SK-N-SH (cell line): ENCODE results near the gene ST8SIA6. TPM values are rescaled to one million over a fixed set of nuclear protein-coding genes. Genes with fewer than 3 reads are reported as not detected.

Experiments
- CTCF ChIA-PET: fragments of 300-600, 350-600 bp; formaldehyde crosslinking; extraction: SDS; loops from one replicate; lab custom pipeline; 2021; lab: Yijun Ruan, JAX
- POLR2A ChIA-PET: fragments of 350-600 bp; sonication (Branson Sonifier 250); formaldehyde crosslinking; extraction: SDS; loops from one replicate; lab custom pipeline; 2020; ENCODE audit warnings: antibody characterized with exemption, inconsistent platforms; lab: Yijun Ruan, JAX
- DNase-seq: peaks from one replicate; pipeline ENCODE4 v3.0.0; 2012
- H2AFZ ChIP-seq: fragments of 200-600 bp; sonication (generic); 2 replicates; pipeline ENCODE4 v1.8.1; 2016; ENCODE audit warnings: antibody characterized with exemption, mild to moderate bottlenecking, low read depth
- H3F3A ChIP-seq: fragments of 200-600 bp; sonication (generic); replicated peaks from 2 replicates; pipeline ENCODE3; 2016; ENCODE audit warnings: antibody characterized with exemption, mild to moderate bottlenecking; ENCODE audit not compliant: insufficient read depth
- H3K27ac ChIP-seq, 2 experiments: fragments of 200-500 bp in 1 of 2; fragments of 200-600 bp in 1 of 2; sonication (Bioruptor generic) in 1 of 2; sonication (generic), shearing (Covaris generic) in 1 of 2; 2 replicates each; pipeline versions ENCODE4 v1.5.1 to v1.6.1; 2014 to 2016; ENCODE audit warnings: low read depth in 2 of 2, inconsistent platforms in 1 of 2, low read length in 1 of 2, mild to moderate bottlenecking in 1 of 2, mixed read lengths in 1 of 2
- H3K27me3 ChIP-seq: fragments of 200-600 bp; sonication (generic), shearing (Covaris generic); 2 replicates; pipeline ENCODE4 v1.6.1; 2016; ENCODE audit warnings: mixed run types; ENCODE audit not compliant: insufficient read depth
- H3K36me3 ChIP-seq, 2 experiments: fragments of 200-500 bp in 1 of 2; fragments of 200-600 bp in 1 of 2; sonication (Bioruptor generic) in 1 of 2; sonication (generic) in 1 of 2; replicated peaks in 1 of 2; 2 replicates each; pipeline versions ENCODE3 to v1.5.1; 2014 to 2016; ENCODE audit warnings: low read length in 1 of 2, mild to moderate bottlenecking in 1 of 2; ENCODE audit not compliant: insufficient read depth in 2 of 2, control insufficient read depth in 1 of 2
- H3K4me1 ChIP-seq, 2 experiments: fragments of 200-500 bp in 1 of 2; fragments of 200-600 bp in 1 of 2; sonication (Bioruptor generic) in 1 of 2; sonication (generic), shearing (Covaris generic) in 1 of 2; 2 replicates each; pipeline versions ENCODE4 v1.5.1 to v1.6.1; 2014 to 2016; ENCODE audit warnings: low read depth in 1 of 2, low read length in 1 of 2, mixed run types in 1 of 2; ENCODE audit not compliant: insufficient read depth in 2 of 2, control insufficient read depth in 1 of 2
- H3K4me2 ChIP-seq: fragments of 200-600 bp; sonication (generic), shearing (Covaris generic); 2 replicates; pipeline ENCODE4 v1.6.1; 2017; ENCODE audit warnings: mixed run types
- H3K4me3 ChIP-seq, 2 experiments: fragments of 200-500 bp in 1 of 2; fragments of 200-600 bp in 1 of 2; sonication (Bioruptor generic) in 1 of 2; sonication (generic), shearing (Covaris generic) in 1 of 2; 2 replicates each; pipeline versions ENCODE4 v1.5.1 to v1.8.1; 2014 to 2016; ENCODE audit warnings: low read depth in 2 of 2, inconsistent platforms in 1 of 2, low read length in 1 of 2, mild to moderate bottlenecking in 1 of 2, mixed read lengths in 1 of 2, moderate library complexity in 1 of 2
- H3K79me2 ChIP-seq: fragments of 200-600 bp; sonication (generic); 2 replicates; pipeline ENCODE4 v1.8.1; 2017; ENCODE audit warnings: mild to moderate bottlenecking; ENCODE audit not compliant: insufficient read depth
- H3K9ac ChIP-seq: fragments of 200-600 bp; sonication (generic); 2 replicates; pipeline ENCODE4 v1.6.1; 2017; ENCODE audit warnings: mixed run types
- H3K9me2 ChIP-seq: fragments of 200-600 bp; sonication (generic); 2 replicates; pipeline ENCODE4 v1.6.1; 2017; ENCODE audit warnings: mixed run types
- H3K9me3 ChIP-seq: fragments of 200-600 bp; sonication (generic); 2 replicates; pipeline ENCODE4 v1.6.1; 2017; ENCODE audit warnings: mixed run types, mild to moderate bottlenecking, moderate library complexity
- H4K20me1 ChIP-seq: fragments of 200-600 bp; sonication (generic); 2 replicates; pipeline ENCODE4 v1.6.1; 2017; ENCODE audit warnings: mild to moderate bottlenecking, mixed run types; ENCODE audit not compliant: insufficient read depth
- CHD2 ChIP-seq: fragments of 150-350 bp; IDR thresholded peaks from 2 replicates; pipeline ENCODE4 v1.6.1; 2018; ENCODE audit warnings: low read length; ENCODE audit not compliant: partially characterized antibody
- ELF1 ChIP-seq: IDR thresholded peaks from 2 replicates; pipeline ENCODE4 v1.4.0; 2012
- EZH2phosphoT487 ChIP-seq: fragments of 200-600 bp; sonication (generic); IDR thresholded peaks from 2 replicates; pipeline ENCODE4 v1.6.1; 2017; ENCODE audit warnings: low read depth, mixed run types, mild to moderate bottlenecking, antibody characterized with exemption, moderate library complexity, borderline replicate concordance
- FOSL2 ChIP-seq: IDR thresholded peaks from 2 replicates; pipeline ENCODE4 v1.4.0; 2012; ENCODE audit warnings: low read depth, mild to moderate bottlenecking, moderate library complexity, borderline replicate concordance
- FOXJ3 ChIP-seq: sonication (generic); formaldehyde crosslinking; IDR thresholded peaks from 2 replicates; pipeline ENCODE4 v1.5.1; 2020; ENCODE audit warnings: mild to moderate bottlenecking, missing genetic modification reagents
- GABPA ChIP-seq: IDR thresholded peaks from 2 replicates; pipeline ENCODE4 v1.4.0; 2012; ENCODE audit warnings: low read depth, mild to moderate bottlenecking
- JUND ChIP-seq: IDR thresholded peaks from 2 replicates; pipeline ENCODE4 v1.4.0; 2012
- NFIC ChIP-seq: IDR thresholded peaks from 2 replicates; pipeline ENCODE4 v1.4.0; 2012; ENCODE audit warnings: borderline replicate concordance
- NRF1 ChIP-seq: IDR thresholded peaks from 2 replicates; pipeline ENCODE4 v1.6.1; 2012; ENCODE audit warnings: low read depth, mild to moderate bottlenecking, low read length
- TAF1 ChIP-seq: IDR thresholded peaks from 2 replicates; pipeline ENCODE4 v1.6.1; 2012; ENCODE audit warnings: low read depth, mild to moderate bottlenecking, low read length, moderate library complexity, borderline replicate concordance
- TCF12 ChIP-seq: IDR thresholded peaks from 2 replicates; pipeline ENCODE4 v1.4.0; 2012
- USF1 ChIP-seq: IDR thresholded peaks from 2 replicates; pipeline ENCODE4 v1.4.0; 2012; ENCODE audit warnings: low read depth, borderline replicate concordance
- USF2 ChIP-seq: fragments of 150-350 bp; IDR thresholded peaks from 2 replicates; pipeline ENCODE4 v1.6.1; 2017; ENCODE audit warnings: antibody characterized with exemption, low read length, low read depth, borderline replicate concordance
- WGBS: methylation state at CpG from one replicate; pipeline ENCODE4 v1.1.6; 2017; ENCODE audit warnings: low lambda C conversion rate; 5-methylcytosine and 5-hydroxymethylcytosine counted together
- polyA plus RNA-seq, 3 experiments: library from polyadenylated mRNA; depleted of rRNA; stranded (reverse); fragments of >200 nt; gene quantifications; 2 replicates each; pipeline ENCODE4 v1.2.3, GENCODE V29; 2012
- TF ChIP-seq, protein P1 (sequence below): fragments of 200-600 bp; sonication (generic); IDR thresholded peaks from 2 replicates; pipeline ENCODE4 v1.6.1; 2017; ENCODE audit warnings: antibody characterized with exemption, mild to moderate bottlenecking, moderate library complexity
- TF ChIP-seq, protein P2 (sequence below): IDR thresholded peaks from 2 replicates; pipeline ENCODE4 v1.4.0; 2012; ENCODE audit warnings: low read depth

ST8SIA6 gene
- polyA plus RNA-seq, 1 of the 3 experiments (the other 2 are of a cell fraction), result 0.03 TPM

DNA sequence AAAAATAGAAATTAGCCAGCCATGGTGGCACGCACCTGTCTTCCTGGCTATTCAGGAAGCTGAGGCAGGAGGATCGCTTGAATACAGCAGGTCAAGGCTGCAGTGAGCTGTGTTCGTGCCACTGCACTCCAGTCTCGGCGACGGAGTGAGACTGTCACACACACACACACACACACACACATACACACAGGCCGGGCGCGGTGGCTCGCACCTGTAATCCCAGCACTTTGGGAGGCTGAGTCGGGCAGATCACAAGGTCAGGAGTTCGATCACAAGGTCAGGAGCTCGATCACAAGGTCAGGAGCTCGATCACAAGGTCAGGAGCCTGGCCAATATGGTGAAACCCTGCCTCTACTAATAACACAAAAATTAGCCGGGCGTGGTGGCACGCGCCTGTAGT, 68.4 kb downstream of the ST8SIA6 start:
- peaks cover 0 to 5% of the 10 kb centered on the region in 2 experiments; a peak in 1 of 4 replicates for H3K4me1 ChIP-seq
- no peak for TF ChIP-seq TAF1
- no peak for TF ChIP-seq EZH2phosphoT487
- no peak for TF ChIP-seq TCF12
- no peak for TF ChIP-seq USF1
- no peak for TF ChIP-seq ELF1
- no peak for TF ChIP-seq FOSL2
- TF ChIP-seq JUND, result no peak
- no peak for TF ChIP-seq NRF1
- TF ChIP-seq, protein P1, sequence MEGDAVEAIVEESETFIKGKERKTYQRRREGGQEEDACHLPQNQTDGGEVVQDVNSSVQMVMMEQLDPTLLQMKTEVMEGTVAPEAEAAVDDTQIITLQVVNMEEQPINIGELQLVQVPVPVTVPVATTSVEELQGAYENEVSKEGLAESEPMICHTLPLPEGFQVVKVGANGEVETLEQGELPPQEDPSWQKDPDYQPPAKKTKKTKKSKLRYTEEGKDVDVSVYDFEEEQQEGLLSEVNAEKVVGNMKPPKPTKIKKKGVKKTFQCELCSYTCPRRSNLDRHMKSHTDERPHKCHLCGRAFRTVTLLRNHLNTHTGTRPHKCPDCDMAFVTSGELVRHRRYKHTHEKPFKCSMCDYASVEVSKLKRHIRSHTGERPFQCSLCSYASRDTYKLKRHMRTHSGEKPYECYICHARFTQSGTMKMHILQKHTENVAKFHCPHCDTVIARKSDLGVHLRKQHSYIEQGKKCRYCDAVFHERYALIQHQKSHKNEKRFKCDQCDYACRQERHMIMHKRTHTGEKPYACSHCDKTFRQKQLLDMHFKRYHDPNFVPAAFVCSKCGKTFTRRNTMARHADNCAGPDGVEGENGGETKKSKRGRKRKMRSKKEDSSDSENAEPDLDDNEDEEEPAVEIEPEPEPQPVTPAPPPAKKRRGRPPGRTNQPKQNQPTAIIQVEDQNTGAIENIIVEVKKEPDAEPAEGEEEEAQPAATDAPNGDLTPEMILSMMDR, result no peak
- TF ChIP-seq, protein P2, sequence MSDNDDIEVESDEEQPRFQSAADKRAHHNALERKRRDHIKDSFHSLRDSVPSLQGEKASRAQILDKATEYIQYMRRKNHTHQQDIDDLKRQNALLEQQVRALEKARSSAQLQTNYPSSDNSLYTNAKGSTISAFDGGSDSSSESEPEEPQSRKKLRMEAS, result no peak
- TF ChIP-seq GABPA, result no peak
- TF ChIP-seq, all 33 proteins: peak for 0
- ChIA-PET POLR2A (no interaction called here), CTCF (interaction anchor here (1.8 to 2.3 kb wide), 2 partner anchors 10 kb away, joined by 8 to 9 read pairs; no protein-coding TSS in a partner anchor)
- Histone ChIP-seq H4K20me1 (no peaks in the 10 kb centered on the region), H3K9me2 (no peaks in the 10 kb centered on the region), H3K27ac (no peak overlapping the region), H3K36me3 (no peaks in the 10 kb centered on the region), H3K4me2 (no peak overlapping the region), H3K9ac (no peak overlapping the region), H3K79me2 (no peaks in the 10 kb centered on the region), H3F3A (no peaks in the 10 kb centered on the region), H3K27me3 (no peaks in the 10 kb centered on the region), H3K4me3 (no peak overlapping the region), H3K9me3 (no peaks in the 10 kb centered on the region), H2AFZ (no peak overlapping the region)
- WGBS, result 88% methylated on average over 15 of the region's 18 CpGs
- DNase-seq, result no peak

DNA sequence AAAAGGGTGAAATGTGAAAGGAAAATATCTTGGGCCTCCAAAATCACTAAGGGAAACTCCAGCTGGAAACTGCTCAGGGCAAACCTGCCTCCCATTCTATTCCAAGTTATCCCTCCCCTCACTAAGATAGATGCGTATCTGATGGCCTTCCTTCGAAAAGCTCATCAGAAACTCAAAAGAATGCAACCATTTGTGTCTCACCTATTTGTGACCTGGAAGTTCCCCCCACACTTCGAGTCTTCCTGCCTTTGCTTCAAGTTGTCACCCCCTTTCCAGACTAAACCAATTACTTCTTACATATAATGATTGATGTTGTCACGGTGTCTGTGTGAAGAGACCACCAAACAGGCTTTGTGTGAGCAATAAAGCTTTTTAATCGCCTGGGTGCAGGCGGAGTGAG, 69.3 kb downstream of the ST8SIA6 start:
- ChIA-PET POLR2A (no interaction called here), CTCF (interaction anchor here (1.1 to 1.8 kb wide), 2 partner anchors 9 to 12 kb away, joined by 3 to 9 read pairs; no protein-coding TSS in a partner anchor)
- no peak for TF ChIP-seq NFIC
- no peak for TF ChIP-seq USF2
- TF ChIP-seq CHD2, result no peak
- TF ChIP-seq, protein P2, result no peak
- no peak for TF ChIP-seq FOXJ3 (CRISPR knock-in tag)

More for the DNA sequence above, 69.3 kb downstream of the ST8SIA6 start:
- no peaks in the 10 kb centered on the region for H3K9me2 ChIP-seq
- H2AFZ ChIP-seq, result no peak overlapping the region
- H3K4me3 ChIP-seq, result no peak overlapping the region
- no peaks in the 10 kb centered on the region for H3F3A ChIP-seq
- no peaks in the 10 kb centered on the region for H3K9me3 ChIP-seq
- no peaks in the 10 kb centered on the region for H3K27me3 ChIP-seq
- H3K79me2 ChIP-seq, result no peaks in the 10 kb centered on the region
- H3K27ac ChIP-seq, result no peak overlapping the region
- WGBS, result 66% methylated on average over 6 of the region's 6 CpGs
- no peak for DNase-seq
- no peaks in the 10 kb centered on the region for H3K36me3 ChIP-seq
- H3K4me1 ChIP-seq, result peaks cover 0 to 5% of the 10 kb centered on the region in 2 experiments; a peak in 1 of 4 replicates
- H3K4me2 ChIP-seq, result no peak overlapping the region
- no peak overlapping the region for H3K9ac ChIP-seq
- no peaks in the 10 kb centered on the region for H4K20me1 ChIP-seq
